H9 (cell line): Measurements from ENCODE around the gene IMPACT. TPM values are rescaled to one million over a fixed set of nuclear protein-coding genes. Genes with fewer than 3 reads are reported as not detected.

ENCODE experiments used
- DNase-seq: peaks from one replicate; pipeline ENCODE4 v3.0.0-alpha.2; 2017
- H2AFZ ChIP-seq: one replicate; pipeline ENCODE4 v1.6.1; 2013; ENCODE audit warnings: mild to moderate bottlenecking, low read length, control low read depth, moderate library complexity
- H2AK5ac ChIP-seq: 2 replicates; pipeline ENCODE4 v1.6.1; 2013; ENCODE audit warnings: low read length, control low read depth, mixed read lengths; ENCODE audit not compliant: insufficient read length
- H2BK120ac ChIP-seq: one replicate; pipeline ENCODE4 v1.6.1; 2013; ENCODE audit warnings: low read depth, mild to moderate bottlenecking, low read length, control low read depth, inconsistent platforms; ENCODE audit not compliant: poor library complexity, severe bottlenecking
- H2BK12ac ChIP-seq: 2 replicates; pipeline ENCODE4 v1.6.1; 2013; ENCODE audit warnings: low read length, control low read depth, mixed read lengths, low read depth; ENCODE audit not compliant: insufficient read length
- H2BK15ac ChIP-seq: 2 replicates; pipeline ENCODE4 v1.6.1; 2013; ENCODE audit warnings: low read depth, low read length, control low read depth
- H2BK20ac ChIP-seq: one replicate; pipeline ENCODE4 v1.6.1; 2013; ENCODE audit warnings: low read depth, mild to moderate bottlenecking, low read length, control low read depth, inconsistent platforms; ENCODE audit not compliant: poor library complexity, severe bottlenecking
- H2BK5ac ChIP-seq: 2 replicates; pipeline ENCODE4 v1.6.1; 2013; ENCODE audit warnings: low read length, control low read depth, mixed read lengths; ENCODE audit not compliant: insufficient read length
- H3K14ac ChIP-seq: 2 replicates; pipeline ENCODE4 v1.6.1; 2013; ENCODE audit warnings: low read length, control low read depth; ENCODE audit not compliant: insufficient read depth
- H3K18ac ChIP-seq: 2 replicates; pipeline ENCODE4 v1.6.1; 2013; ENCODE audit warnings: low read depth, mild to moderate bottlenecking, mixed read lengths, low read length, control low read depth; ENCODE audit not compliant: insufficient read length
- H3K23ac ChIP-seq: 2 replicates; pipeline ENCODE4 v1.6.1; 2013; ENCODE audit warnings: low read length, control low read depth, mixed read lengths, low read depth; ENCODE audit not compliant: insufficient read length
- H3K23me2 ChIP-seq: 2 replicates; pipeline ENCODE4 v1.6.1; 2013; ENCODE audit warnings: low read depth, mild to moderate bottlenecking, mixed read lengths, low read length, control low read depth; ENCODE audit not compliant: insufficient read length, poor library complexity, severe bottlenecking
- H3K27ac ChIP-seq: 2 replicates; pipeline ENCODE4 v1.5.1; 2013; ENCODE audit warnings: low read length, control low read depth, mixed read lengths, low read depth; ENCODE audit not compliant: insufficient read length
- H3K27me3 ChIP-seq: 2 replicates; pipeline ENCODE4 v1.6.1; 2013; ENCODE audit warnings: low read length, control low read depth, inconsistent platforms; ENCODE audit not compliant: insufficient read depth
- H3K4ac ChIP-seq: 2 replicates; pipeline ENCODE4 v1.6.1; 2013; ENCODE audit warnings: low read depth, mild to moderate bottlenecking, control low read depth, inconsistent platforms, low read length, moderate library complexity
- H3K4me1 ChIP-seq: 2 replicates; pipeline ENCODE4 v1.6.1; 2013; ENCODE audit warnings: low read length, control low read depth, inconsistent platforms; ENCODE audit not compliant: insufficient read depth
- H3K4me2 ChIP-seq: 2 replicates; pipeline ENCODE4 v1.6.1; 2013; ENCODE audit warnings: low read length, control low read depth, mixed read lengths; ENCODE audit not compliant: insufficient read length, insufficient read depth
- H3K56ac ChIP-seq: 2 replicates; pipeline ENCODE4 v1.6.1; 2013; ENCODE audit warnings: low read depth, mild to moderate bottlenecking, mixed read lengths, low read length, control low read depth; ENCODE audit not compliant: insufficient read length
- H3K79me1 ChIP-seq: 2 replicates; pipeline ENCODE4 v1.6.1; 2013; ENCODE audit warnings: low read depth, mild to moderate bottlenecking, moderate library complexity, low read length, control low read depth, inconsistent platforms; ENCODE audit not compliant: insufficient read depth, poor library complexity, severe bottlenecking
- H3K79me2 ChIP-seq: 2 replicates; pipeline ENCODE4 v1.6.1; 2013; ENCODE audit warnings: low read length, control low read depth, inconsistent platforms; ENCODE audit not compliant: insufficient read depth
- H3K9ac ChIP-seq: 2 replicates; pipeline ENCODE4 v1.6.1; 2013; ENCODE audit warnings: low read length, control low read depth, mixed read lengths; ENCODE audit not compliant: insufficient read length; ENCODE audit errors: extremely low read depth
- H3K9me3 ChIP-seq: one replicate; pipeline ENCODE4 v1.6.1; 2013; ENCODE audit warnings: low read depth, low read length, inconsistent platforms; ENCODE audit not compliant: control insufficient read depth
- H3T11ph ChIP-seq: one replicate; pipeline ENCODE4 v1.6.1; 2013; ENCODE audit warnings: mild to moderate bottlenecking, low read length, control low read depth, inconsistent platforms
- H4K20me1 ChIP-seq: one replicate; pipeline ENCODE4 v1.6.1; 2013; ENCODE audit not compliant: control insufficient read depth, insufficient read length, insufficient read depth
- H4K5ac ChIP-seq: 2 replicates; pipeline ENCODE4 v1.6.1; 2013; ENCODE audit warnings: low read depth, mild to moderate bottlenecking, mixed read lengths, low read length, control low read depth; ENCODE audit not compliant: insufficient read length
- H4K8ac ChIP-seq: replicated peaks from 2 replicates; pipeline ENCODE4 v1.6.1; 2013; ENCODE audit warnings: low read length, control low read depth, mixed read lengths, low read depth; ENCODE audit not compliant: insufficient read length
- H4K91ac ChIP-seq: 2 replicates; pipeline ENCODE4 v1.6.1; 2013; ENCODE audit warnings: low read depth, mild to moderate bottlenecking, moderate library complexity, mixed read lengths, low read length, control low read depth; ENCODE audit not compliant: insufficient read length
- H3K27ac Mint-ChIP-seq, 3 experiments: 2 replicates in 2 of 3; 3 replicates in 1 of 3; pipeline ENCODE4 v1.8.0; 2020 to 2021; ENCODE audit warnings: mixed read lengths in 3 of 3, mild to moderate bottlenecking in 1 of 3, moderate library complexity in 1 of 3
- H3K27me3 Mint-ChIP-seq: 2 replicates; pipeline ENCODE4 v1.8.0; 2021; ENCODE audit warnings: low read depth, mild to moderate bottlenecking, moderate library complexity, mixed read lengths
- H3K36me3 Mint-ChIP-seq, 3 experiments: 2 replicates in 2 of 3; 3 replicates in 1 of 3; pipeline ENCODE4 v1.8.0; 2020 to 2021; ENCODE audit warnings: low read depth in 3 of 3, mixed read lengths in 3 of 3; ENCODE audit not compliant: insufficient read depth in 1 of 3
- H3K4me1 Mint-ChIP-seq, 2 experiments: 2 replicates each; pipeline ENCODE4 v1.8.0; 2020; ENCODE audit warnings: mixed read lengths in 2 of 2
- H3K4me3 Mint-ChIP-seq, 2 experiments: 2 replicates in 1 of 2; 3 replicates in 1 of 2; pipeline ENCODE4 v1.8.0; 2020 to 2021; ENCODE audit warnings: mild to moderate bottlenecking in 2 of 2, mixed read lengths in 2 of 2, moderate library complexity in 1 of 2
- H3K9me3 Mint-ChIP-seq, 2 experiments: 2 replicates in 1 of 2; 3 replicates in 1 of 2; pipeline ENCODE4 v1.8.0; 2020; ENCODE audit warnings: mild to moderate bottlenecking in 2 of 2, mixed read lengths in 2 of 2, moderate library complexity in 1 of 2
- CTCF ChIP-seq: fragments of 200-600 bp; sonication (generic); conservative IDR thresholded peaks from 3 replicates; pipeline ENCODE4 v1.8.0; 2021; ENCODE audit warnings: antibody characterized with exemption, mild to moderate bottlenecking
- WGBS: extraction: QIAGEN DNeasy Blood & Tissue Kit; methylation state at CpG from one replicate; pipeline ENCODE4 v1.1.7; 2013; ENCODE audit warnings: missing lambda C conversion rate, low lambda C conversion rate, mixed read lengths; ENCODE audit not compliant: insufficient read length; ENCODE audit errors: extremely low coverage; 5-methylcytosine and 5-hydroxymethylcytosine counted together
- total RNA-seq: library from RNA; stranded (reverse); gene quantifications from 2 replicates; pipeline ENCODE4 v1.2.1, GENCODE V29; 2021

Gene IMPACT
- total RNA-seq, 1 experiment from 2014 or later = 41.9 TPM

- H2AFZ ChIP-seq = no peak overlapping the region
These were observed 49.6 kb downstream of the IMPACT start for GRCh38 chr18:24475926-24476589.

More at GRCh38 chr18:24475926-24476589, 49.6 kb downstream of the IMPACT start:
- H4K8ac ChIP-seq = no peak overlapping the region
- H3K23me2 ChIP-seq = no peaks in the 10 kb centered on the region
- H4K5ac ChIP-seq = no peak overlapping the region
- H3K23ac ChIP-seq = no peak overlapping the region
- Mint-ChIP-seq H3K4me3 (no peak overlapping the region), H3K27ac (no peak overlapping the region), H3K36me3 (peaks cover 0 to 6% (median 0%) of the 10 kb centered on the region in 3 experiments; a peak in 2 of 7 replicates), H3K27me3 (no peaks in the 10 kb centered on the region), H3K9me3 (peaks cover 3 to 7% of the 10 kb centered on the region in 2 experiments; a peak in 4 of 5 replicates), H3K4me1 (peaks cover 5 to 6% of the 10 kb centered on the region in 2 experiments)
- H3K79me2 ChIP-seq = no peaks in the 10 kb centered on the region
- DNase-seq = no peak
- no peak overlapping the region for H2BK15ac ChIP-seq
- no peak overlapping the region for H4K91ac ChIP-seq
- H2BK5ac ChIP-seq = no peak overlapping the region
- H3K27ac ChIP-seq = no peak overlapping the region
- no peaks in the 10 kb centered on the region for H3K9me3 ChIP-seq
- H2BK12ac ChIP-seq = no peak overlapping the region
- H3T11ph ChIP-seq = no peak overlapping the region
- H4K20me1 ChIP-seq = no peaks in the 10 kb centered on the region
- no peak overlapping the region for H3K4me2 ChIP-seq
- H2BK120ac ChIP-seq = no peak overlapping the region
- H3K14ac ChIP-seq = no peak overlapping the region
- no peak overlapping the region for H2BK20ac ChIP-seq
- no peaks in the 10 kb centered on the region for H3K4me1 ChIP-seq
- no peak overlapping the region for H3K4ac ChIP-seq
- WGBS = no CpG with 5 or more reads among the region's 6 CpGs
- no peak overlapping the region for H3K9ac ChIP-seq
- no peak overlapping the region for H2AK5ac ChIP-seq
- no peak overlapping the region for H3K18ac ChIP-seq
- no peak overlapping the region for H3K56ac ChIP-seq
- H3K27me3 ChIP-seq = no peaks in the 10 kb centered on the region
- no peak for TF ChIP-seq CTCF
- no peaks in the 10 kb centered on the region for H3K79me1 ChIP-seq
